GM12878 (cell line): Measurements from ENCODE around the gene PDZD7. TPM values are rescaled to one million over a fixed set of nuclear protein-coding genes. Genes with fewer than 3 reads are reported as not detected.

Source experiments
- ATAC-seq: fragments of 200-7000 bp; cut with Tn5 transposase; 3 replicates; pipeline ENCODE4 v1.9.1; 2020; ENCODE audit warnings: mild to moderate bottlenecking, moderate library complexity
- BruUV-seq: library from RNA; stranded (reverse); fragments of 400-500 nt; replicated peaks from 2 replicates; lab custom pipeline; 2021; lab: Mats Ljungman, UMichigan
- CTCF ChIA-PET: fragments of 300-600 bp; sonication (Branson Sonifier 250); formaldehyde crosslinking; extraction: SDS; loops from one replicate; lab custom pipeline; 2021; ENCODE audit warnings: inconsistent platforms; lab: Yijun Ruan, JAX
- POLR2A ChIA-PET: fragments of 350-600 bp; formaldehyde crosslinking; extraction: SDS; loops from one replicate; lab custom pipeline; 2021; ENCODE audit warnings: inconsistent platforms; lab: Charles Lee
- RAD21 ChIA-PET: fragments of 300-600 bp; sonication (Branson Sonifier 250); formaldehyde crosslinking; loops from one replicate; lab custom pipeline; 2023; ENCODE audit warnings: antibody characterized with exemption; ENCODE audit not compliant: unreplicated experiment; lab: Charles Lee
- SMC1A ChIA-PET: fragments of 300-600 bp; sonication (Branson Sonifier 250); formaldehyde crosslinking; loops from one replicate; lab custom pipeline; 2023; ENCODE audit not compliant: unreplicated experiment, uncharacterized antibody; lab: Charles Lee
- DNase-seq: peaks from one replicate; pipeline ENCODE4 v3.0.0-alpha.2; 2011; ENCODE audit warnings: low read depth, low spot score
- FAIRE-seq: peaks from 3 replicates; lab custom pipeline; 2011; peaks lifted over from hg19 to GRCh38; lab: Jason Lieb, UNC
- H2AFZ ChIP-seq: 2 replicates; pipeline ENCODE4 v1.6.0; 2011; ENCODE audit warnings: low read depth, low read length, control low read depth; ENCODE audit not compliant: control insufficient read depth
- H3K27ac ChIP-seq: 2 replicates; pipeline ENCODE4 v1.5.1; 2011; ENCODE audit warnings: control low read depth; ENCODE audit not compliant: control insufficient read depth, insufficient read depth
- H3K27me3 ChIP-seq, 2 experiments: replicated peaks in 1 of 2; 2 replicates each; pipeline versions ENCODE4 v1.6.0 to v1.6.1; 2011; ENCODE audit warnings: low read length in 1 of 2; ENCODE audit not compliant: control insufficient read depth in 2 of 2, insufficient read depth in 2 of 2
- H3K36me3 ChIP-seq, 2 experiments: 2 replicates each; pipeline ENCODE4 v1.5.1; 2011; ENCODE audit warnings: low read length in 1 of 2; ENCODE audit not compliant: control insufficient read depth in 2 of 2, insufficient read depth in 2 of 2
- H3K4me1 ChIP-seq: 2 replicates; pipeline ENCODE4 v1.6.1; 2011; ENCODE audit warnings: mild to moderate bottlenecking, low read length, moderate library complexity, mixed read lengths; ENCODE audit not compliant: control insufficient read depth, insufficient read depth
- H3K4me2 ChIP-seq: 2 replicates; pipeline ENCODE4 v1.6.0; 2011; ENCODE audit warnings: control low read depth; ENCODE audit not compliant: control insufficient read depth, insufficient read depth
- H3K4me3 ChIP-seq: fragments of 200-600 bp; sonication (generic); 2 replicates; pipeline ENCODE4 v1.5.1; 2016
- H3K79me2 ChIP-seq: 2 replicates; pipeline ENCODE4 v1.6.0; 2011; ENCODE audit warnings: low read length; ENCODE audit not compliant: control insufficient read depth, insufficient read depth
- H3K9ac ChIP-seq: 2 replicates; pipeline ENCODE4 v1.8.0; 2011; ENCODE audit warnings: low read length, control low read depth, mixed read lengths; ENCODE audit not compliant: control insufficient read depth, insufficient read depth
- H3K9me3 ChIP-seq: replicated peaks from 3 replicates; pipeline ENCODE4 v1.5.1; 2011; ENCODE audit warnings: mild to moderate bottlenecking, low read length; ENCODE audit not compliant: control insufficient read depth, insufficient read depth
- H4K20me1 ChIP-seq: 2 replicates; pipeline ENCODE4 v1.6.0; 2011; ENCODE audit not compliant: control insufficient read depth, insufficient read depth
- CBFB ChIP-seq: IDR thresholded peaks from 2 replicates; pipeline ENCODE4 v1.6.1; 2016; ENCODE audit warnings: antibody characterized with exemption, low read depth
- E2F8 ChIP-seq: fragments of 450-650 bp; IDR thresholded peaks from 2 replicates; pipeline ENCODE4 v1.6.1; 2018; ENCODE audit warnings: mild to moderate bottlenecking, low read depth, moderate library complexity; ENCODE audit not compliant: partially characterized antibody
- EP300 ChIP-seq, 2 experiments: fragments of 150-350 bp in 1 of 2; IDR thresholded peaks; 2 replicates each; pipeline ENCODE4 v1.6.1; 2011 to 2012; ENCODE audit warnings: low read depth in 2 of 2, low read length in 2 of 2, borderline replicate concordance in 1 of 2, improper control_type of control experiment in 1 of 2, inconsistent platforms in 1 of 2; ENCODE audit not compliant: control insufficient read depth in 1 of 2
- FOXM1 ChIP-seq: IDR thresholded peaks from 2 replicates; pipeline ENCODE4 v1.6.1; 2012; ENCODE audit warnings: low read depth, mild to moderate bottlenecking, inconsistent platforms, low read length, moderate library complexity
- HDGF ChIP-seq: fragments of 450-650 bp; IDR thresholded peaks from 2 replicates; pipeline ENCODE4 v1.6.1; 2016; ENCODE audit warnings: antibody characterized with exemption
- IRF3 ChIP-seq: fragments of 450-650 bp; IDR thresholded peaks from 2 replicates; pipeline ENCODE4 v1.6.1; 2014; ENCODE audit warnings: mild to moderate bottlenecking
- MYB ChIP-seq: fragments of 150-350 bp; IDR thresholded peaks from 2 replicates; pipeline ENCODE4 v1.6.1; 2014; ENCODE audit warnings: mild to moderate bottlenecking, low read depth, low read length, borderline replicate concordance
- MYC ChIP-seq: IDR thresholded peaks from 2 replicates; pipeline ENCODE4 v1.6.1; 2011; ENCODE audit warnings: mild to moderate bottlenecking, low read length, moderate library complexity, inconsistent platforms; ENCODE audit not compliant: insufficient read depth, insufficient replicate concordance, insufficient read length, severe bottlenecking
- NKRF ChIP-seq: fragments of 450-650 bp; conservative IDR thresholded peaks from 2 replicates; pipeline ENCODE4 v1.6.1; 2017; ENCODE audit warnings: mild to moderate bottlenecking, moderate library complexity
- RELB ChIP-seq: fragments of 450-650 bp; IDR thresholded peaks from 2 replicates; pipeline ENCODE4 v1.6.1; 2017; ENCODE audit warnings: low read depth, mild to moderate bottlenecking, moderate library complexity
- TARDBP ChIP-seq: IDR thresholded peaks from 2 replicates; pipeline ENCODE4 v1.6.1; 2016; ENCODE audit warnings: borderline replicate concordance
- TBL1XR1 ChIP-seq: IDR thresholded peaks from 2 replicates; pipeline ENCODE4 v1.6.1; 2012; ENCODE audit warnings: low read depth, low read length, improper control_type of control experiment
- WGBS: methylation state at CpG from one replicate; pipeline ENCODE4 v1.1.6; 2016; ENCODE audit warnings: low lambda C conversion rate; ENCODE audit not compliant: insufficient replicate concordance, insufficient coverage; ENCODE audit errors: missing lambda C conversion rate; 5-methylcytosine and 5-hydroxymethylcytosine counted together
- in situ Hi-C: fragments of 300-500 bp; cut with MboI; formaldehyde crosslinking; loops from 9 replicates; pipeline ENCODE4 v1.14.3; 2018; ENCODE audit warnings: mixed read lengths
- intact Hi-C: fragments of 100-400 bp; cut with micrococcal nuclease; formaldehyde crosslinking; loops from one replicate; pipeline ENCODE4 v1.14.2; 2022; ENCODE audit not compliant: unreplicated experiment
- polyA plus RNA-seq, 11 experiments: library from polyadenylated mRNA; depleted of rRNA in 4 of 11; unstranded in 6 of 11; stranded (reverse) in 5 of 11; fragments of >200 nt; fragmentation: Nextera tagmentation in 4 of 11; fragmentation: Illumina TruSeq in 1 of 11; extraction: Ambion mirVana in 4 of 11; extraction: Trizol in 1 of 11; gene quantifications; 1 replicate in 1 of 11; 2 replicates in 10 of 11; pipeline versions ENCODE4 v1.2.1 to v1.2.3, GENCODE V29; 2011 to 2016; ENCODE audit warnings: inconsistent platforms in 2 of 11, missing spikeins in 2 of 11, low read depth in 1 of 11
- total RNA-seq, 4 experiments: library from RNA; depleted of rRNA in 3 of 4; stranded (reverse); fragments of >200 nt in 3 of 4; fragmentation: Illumina TruSeq in 1 of 4; extraction: Trizol in 1 of 4; gene quantifications; 2 replicates each; pipeline versions ENCODE4 v1.2.1 to v1.2.3, GENCODE V29; 2013 to 2021
- TF ChIP-seq, protein P1 (sequence below): IDR thresholded peaks from 2 replicates; pipeline ENCODE4 v1.6.1; 2011; ENCODE audit warnings: borderline replicate concordance, low read depth, mild to moderate bottlenecking, moderate library complexity, mixed read lengths, low read length; ENCODE audit not compliant: insufficient read depth; ENCODE audit errors: extremely low read length

The PDZD7 gene
- total and polyA plus RNA-seq, 10 of the 15 experiments (the other 5 are each of a cell fraction or from before 2014, with no cell fraction given): 0.01 to 0.20 (median 0.03) TPM; not detected in 7

DNA sequence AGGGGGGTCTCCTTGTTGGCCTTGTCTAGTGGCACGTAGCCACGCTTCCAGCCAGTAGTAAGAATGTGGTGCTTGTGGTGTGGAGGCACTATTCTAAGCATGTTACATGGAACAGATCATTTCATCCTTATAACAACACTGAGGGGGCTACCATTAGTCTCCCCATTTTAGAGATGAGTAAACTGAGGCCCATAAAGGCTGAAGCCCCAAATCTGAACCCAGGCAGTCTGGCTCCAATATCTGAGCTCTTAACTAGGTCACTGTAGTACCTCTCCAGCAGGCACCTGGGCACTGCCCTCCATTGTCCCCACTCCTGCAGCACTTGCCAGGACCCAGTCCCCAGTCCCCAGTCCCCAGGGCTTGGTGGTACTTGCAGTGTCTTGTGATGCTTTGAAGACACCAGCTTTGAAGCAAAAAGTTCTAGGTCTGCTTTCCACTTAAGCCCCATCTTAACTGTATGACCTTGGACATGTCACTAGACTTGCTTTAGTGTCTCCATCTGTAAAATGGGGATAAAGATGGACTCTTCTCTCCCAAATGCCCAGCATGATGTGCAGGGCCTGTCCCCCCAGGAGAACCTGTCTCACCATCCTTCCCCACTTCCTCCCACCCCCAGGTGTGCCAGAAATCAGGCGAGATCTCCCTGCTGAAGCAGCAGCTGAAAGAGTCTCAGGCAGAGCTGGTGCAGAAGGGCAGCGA is 24.9 kb downstream of the PDZD7 start:
- BruUV-seq: no TSS peak
- 62% methylated on average over 4 of the region's 4 CpGs for WGBS
- Histone ChIP-seq H3K9ac (no peak overlapping the region), H3K36me3 (peaks cover 0 to 2% of the 10 kb centered on the region in 2 experiments; a peak in 2 of 4 replicates), H3K27me3 (no peaks in the 10 kb centered on the region), H3K27ac (no peak overlapping the region), H3K4me1 (peaks cover 4% of the 10 kb centered on the region; the same call in 1 of the 2 replicates), H3K9me3 (no peaks in the 10 kb centered on the region), H3K4me2 (no peak overlapping the region), H3K79me2 (no peaks in the 10 kb centered on the region), H4K20me1 (no peaks in the 10 kb centered on the region), H3K4me3 (no peak overlapping the region), H2AFZ (no peak overlapping the region)
- in situ Hi-C loops (no loop called here), intact Hi-C loops (no loop called here)
- ChIA-PET SMC1A (no interaction called here), CTCF (interaction anchor here (0.6 to 3.0 kb wide), 4 partner anchors 8 to 943 kb away, joined by 4 to 13 read pairs (median 8); no protein-coding TSS in a partner anchor), POLR2A (no interaction called here), RAD21 (no interaction called here)
- FAIRE-seq (no peak), ATAC-seq (no peak), DNase-seq (no peak)
- TF ChIP-seq EP300 (IDR thresholded peaks at IDR 0.05; ENCODE audit: borderline replicate concordance in 1 of 2, control insufficient read depth in 1 of 2, low read depth in 2 of 2, low read length in 2 of 2) (no peak), TARDBP (no peak), MYC (no peak), RELB (no peak), HDGF (no peak), TBL1XR1 (no peak), IRF3 (no peak), FOXM1 (no peak), NKRF (no peak), E2F8 (no peak), MYB (no peak), CBFB (no peak)
- TF ChIP-seq, protein P1, sequence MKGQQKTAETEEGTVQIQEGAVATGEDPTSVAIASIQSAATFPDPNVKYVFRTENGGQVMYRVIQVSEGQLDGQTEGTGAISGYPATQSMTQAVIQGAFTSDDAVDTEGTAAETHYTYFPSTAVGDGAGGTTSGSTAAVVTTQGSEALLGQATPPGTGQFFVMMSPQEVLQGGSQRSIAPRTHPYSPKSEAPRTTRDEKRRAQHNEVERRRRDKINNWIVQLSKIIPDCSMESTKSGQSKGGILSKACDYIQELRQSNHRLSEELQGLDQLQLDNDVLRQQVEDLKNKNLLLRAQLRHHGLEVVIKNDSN: no peak
